Duodenal mucosa (tissue), 2 donors: ENCODE results near the gene FXYD4.

Experiments used
- H3K27ac ChIP-seq: one replicate; pipeline ENCODE4 v1.7.0; 2013; ENCODE audit warnings: low read depth, low read length
- H3K27me3 ChIP-seq, 2 donors: one replicate each; pipeline ENCODE4 v1.7.0; 2013; ENCODE audit warnings: low read length in 2 of 2, control low read depth in 1 of 2; ENCODE audit not compliant: insufficient read depth in 2 of 2, control insufficient read depth in 1 of 2
- H3K36me3 ChIP-seq, 2 donors: one replicate each; pipeline ENCODE4 v1.7.0; 2013; ENCODE audit warnings: low read length in 2 of 2, control low read depth in 1 of 2; ENCODE audit not compliant: insufficient read depth in 2 of 2, control insufficient read depth in 1 of 2
- H3K4me1 ChIP-seq, 2 donors: one replicate each; pipeline ENCODE4 v1.7.0; 2013; ENCODE audit warnings: low read length in 2 of 2, control low read depth in 1 of 2; ENCODE audit not compliant: insufficient read depth in 2 of 2, control insufficient read depth in 1 of 2
- H3K4me3 ChIP-seq, 2 donors: one replicate each; pipeline ENCODE4 v1.7.0; 2013; ENCODE audit warnings: low read length in 2 of 2, low read depth in 1 of 2
- H3K9ac ChIP-seq, 2 donors: one replicate each; pipeline ENCODE4 v1.7.0; 2013; ENCODE audit warnings: low read length in 2 of 2, low read depth in 1 of 2
- H3K9me3 ChIP-seq, 2 donors: one replicate each; pipeline ENCODE4 v1.7.0; 2013; ENCODE audit warnings: low read length in 2 of 2, control low read depth in 1 of 2; ENCODE audit not compliant: control insufficient read depth in 1 of 2

FXYD4 gene

DNA sequence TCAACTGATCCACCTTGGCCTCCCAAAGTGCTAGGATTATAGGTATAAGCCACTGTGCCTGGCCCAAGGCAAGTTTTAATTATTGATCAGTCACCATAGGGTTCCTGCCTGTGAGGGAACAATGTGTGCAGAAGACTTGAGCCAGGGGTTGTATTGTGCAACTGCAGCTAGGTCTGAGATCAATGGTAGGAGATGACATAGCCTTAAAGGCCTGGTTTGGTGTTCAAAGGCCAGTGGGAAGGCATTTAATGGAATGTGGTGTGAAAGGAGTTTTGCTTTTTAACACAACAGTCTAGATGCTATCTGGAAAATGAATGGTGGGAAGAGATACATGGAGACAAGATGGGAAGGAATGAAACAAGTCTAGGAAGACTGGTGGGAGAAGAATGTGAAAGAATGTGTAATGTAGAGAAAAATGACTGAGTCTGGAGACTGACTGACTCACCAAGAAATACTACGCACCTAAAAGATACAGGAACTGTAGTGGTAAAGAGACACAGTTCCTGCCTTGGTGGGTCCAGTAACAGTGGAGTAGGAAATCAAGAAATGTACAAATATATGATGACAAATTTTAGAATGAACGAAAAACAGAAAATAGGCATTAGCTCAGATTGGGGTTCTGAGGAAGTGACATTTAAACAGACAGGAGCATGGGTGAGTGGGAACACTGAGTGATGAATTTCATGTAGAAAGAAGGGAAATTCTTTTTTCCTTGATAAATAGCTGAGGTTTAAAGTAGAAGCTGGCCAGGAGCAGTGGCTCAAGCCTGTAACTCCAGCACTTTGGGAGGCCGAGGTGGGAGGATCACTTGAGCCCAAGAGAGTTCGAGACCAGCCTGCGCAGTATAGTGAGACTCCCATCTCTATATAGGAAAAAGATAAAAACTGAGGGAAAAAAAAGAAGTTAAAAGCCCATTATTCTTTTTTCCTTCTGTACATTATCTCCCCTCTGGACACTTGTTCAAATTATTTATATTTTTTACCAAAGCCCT, 28.2 kb downstream of the FXYD4 start:
- H3K27ac ChIP-seq: peak overlapping the region; percentile 20
- no peaks in the 10 kb centered on the region for H3K27me3 ChIP-seq
- H3K4me1 ChIP-seq: peaks cover 75 to 80% of the 10 kb centered on the region in 2 donors
- peak overlapping the region in 1 of 2 donors; percentile 41 for H3K4me3 ChIP-seq
- no peaks in the 10 kb centered on the region for H3K9me3 ChIP-seq
- peaks cover 7 to 11% of the 10 kb centered on the region in 2 donors for H3K36me3 ChIP-seq
- H3K9ac ChIP-seq: peak overlapping the region; percentile 48 to 66

DNA sequence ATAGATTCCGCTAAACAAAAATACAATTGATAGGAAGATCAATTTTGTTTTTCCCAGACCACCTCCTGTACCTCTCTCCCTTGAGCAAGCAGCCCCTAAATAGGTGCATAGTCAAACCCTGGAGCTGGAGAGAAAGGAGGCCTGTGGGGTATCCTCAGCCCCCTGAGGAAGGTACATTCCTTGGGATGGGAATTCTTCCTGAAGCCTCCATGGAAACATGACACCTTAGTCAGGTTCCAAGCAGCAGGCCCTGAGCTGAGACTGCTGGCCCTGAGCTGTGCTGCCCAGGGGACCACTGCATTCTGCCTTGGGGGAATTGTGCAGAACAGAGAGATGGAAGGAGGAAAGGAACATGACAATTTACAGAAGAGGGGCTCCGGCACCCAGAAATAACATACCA, 30.2 kb downstream of the FXYD4 start:
- Histone ChIP-seq H3K4me3 (no peak overlapping the region), H3K27ac (no peak overlapping the region), H3K36me3 (peaks cover 0 to 10% of the 10 kb centered on the region in 2 donors), H3K9me3 (no peaks in the 10 kb centered on the region), H3K27me3 (no peaks in the 10 kb centered on the region), H3K9ac (peak overlapping the region in 1 of 2 donors; percentile 35), H3K4me1 (peaks cover 68 to 81% of the 10 kb centered on the region in 2 donors)

DNA sequence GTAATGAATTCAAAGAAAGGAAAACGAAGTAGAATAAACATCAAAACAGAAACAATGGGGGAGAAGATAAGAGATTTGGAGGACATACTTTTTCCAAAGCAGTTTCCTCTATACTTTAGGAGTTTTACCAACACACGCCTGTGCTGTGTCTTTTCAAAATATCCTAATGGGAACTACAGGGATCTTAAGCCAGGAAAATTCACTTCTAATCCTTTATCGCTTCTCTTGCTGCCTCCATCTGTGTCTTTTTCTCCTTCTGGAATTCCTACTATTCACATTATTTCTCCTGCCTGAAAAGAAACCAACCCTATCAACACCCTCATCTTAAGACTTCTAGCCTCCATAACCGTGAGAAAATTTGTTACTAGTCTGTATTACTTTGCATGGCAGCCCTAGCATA, 30.7 kb downstream of the FXYD4 start:
- H3K9me3 ChIP-seq: no peaks in the 10 kb centered on the region
- no peaks in the 10 kb centered on the region for H3K27me3 ChIP-seq
- no peak overlapping the region for H3K27ac ChIP-seq
- H3K4me3 ChIP-seq: no peak overlapping the region
- peaks cover 0 to 10% of the 10 kb centered on the region in 2 donors for H3K36me3 ChIP-seq
- H3K4me1 ChIP-seq: peaks cover 68 to 81% of the 10 kb centered on the region in 2 donors
- peak overlapping the region in 1 of 2 donors; percentile 22 for H3K9ac ChIP-seq

DNA sequence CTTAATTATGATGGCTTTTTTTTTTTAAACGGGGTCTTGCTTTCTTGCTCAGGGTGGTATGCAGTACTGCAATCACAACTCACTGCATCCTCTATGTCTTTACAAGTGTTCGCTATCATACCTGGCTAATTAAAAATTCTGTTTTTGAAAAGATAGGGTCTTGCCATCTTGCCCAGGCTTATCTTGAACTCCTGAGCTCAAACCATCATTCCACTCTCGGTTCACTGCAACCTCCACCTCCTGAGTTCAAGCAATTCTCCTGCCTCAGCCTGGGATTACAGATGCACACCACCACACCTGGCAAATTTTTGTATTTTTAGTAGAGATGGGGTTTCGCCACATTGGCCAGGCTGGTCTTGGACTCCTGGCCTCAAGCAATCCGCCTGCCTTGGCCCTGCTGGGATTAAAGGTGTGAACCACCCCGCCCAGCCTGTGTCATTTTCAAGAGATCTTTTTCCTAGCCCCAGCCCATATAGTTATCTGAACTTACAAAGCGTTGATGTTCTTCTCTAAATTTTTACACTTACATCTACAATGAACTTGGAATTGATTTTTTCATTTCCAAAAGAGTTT, 31.5 kb downstream of the FXYD4 start:
- Histone ChIP-seq H3K27me3 (no peaks in the 10 kb centered on the region), H3K4me1 (peaks cover 63 to 77% of the 10 kb centered on the region in 2 donors), H3K9me3 (no peaks in the 10 kb centered on the region), H3K4me3 (peak overlapping the region; percentile 25 to 28), H3K36me3 (peaks cover 0 to 10% of the 10 kb centered on the region in 2 donors), H3K9ac (peak overlapping the region in 1 of 2 donors; percentile 22), H3K27ac (no peak overlapping the region)

DNA sequence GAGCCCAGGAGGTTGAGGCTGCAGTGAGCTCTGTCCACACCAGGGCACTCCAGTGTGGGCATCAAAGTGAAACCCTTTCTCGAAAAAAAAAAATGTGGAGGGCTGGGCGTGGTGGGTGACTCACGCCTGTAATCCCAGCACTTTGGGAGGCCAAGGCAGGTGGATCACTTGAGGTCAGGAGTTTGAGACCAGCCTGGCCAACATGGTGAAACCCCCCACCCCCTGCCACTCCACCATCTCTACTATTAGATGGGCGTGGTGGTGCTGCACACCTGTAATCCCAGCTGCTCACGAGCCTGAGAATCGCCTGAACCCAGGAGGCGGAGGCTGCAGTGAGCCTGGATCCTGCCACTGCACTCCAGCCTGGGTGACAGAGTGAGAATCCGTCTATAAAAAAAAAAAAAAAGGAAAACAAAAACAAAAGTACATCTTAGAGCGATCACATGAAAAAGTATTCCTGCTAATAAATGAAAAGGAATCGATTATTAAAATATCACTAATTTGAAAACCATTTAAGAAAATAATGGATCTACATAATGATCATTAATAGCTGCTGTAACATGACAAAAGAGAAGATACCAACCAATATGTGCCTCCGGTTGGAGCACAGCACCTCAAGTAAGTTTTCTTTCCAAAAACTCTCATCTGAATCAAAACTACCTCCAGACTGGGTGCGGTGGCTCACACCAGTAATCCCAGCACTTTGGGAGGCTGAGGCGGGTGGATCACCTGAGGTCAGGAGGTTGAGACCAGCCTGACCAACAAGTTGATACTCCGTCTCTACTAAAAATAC, 32.7 kb downstream of the FXYD4 start:
- Histone ChIP-seq H3K9me3 (no peaks in the 10 kb centered on the region), H3K9ac (peak overlapping the region; percentile 4 to 11), H3K27ac (peak overlapping the region; percentile 1), H3K4me3 (peak overlapping the region; percentile 50 to 88), H3K36me3 (peaks cover 0 to 8% of the 10 kb centered on the region in 2 donors), H3K4me1 (peaks cover 54 to 66% of the 10 kb centered on the region in 2 donors), H3K27me3 (no peaks in the 10 kb centered on the region)

DNA sequence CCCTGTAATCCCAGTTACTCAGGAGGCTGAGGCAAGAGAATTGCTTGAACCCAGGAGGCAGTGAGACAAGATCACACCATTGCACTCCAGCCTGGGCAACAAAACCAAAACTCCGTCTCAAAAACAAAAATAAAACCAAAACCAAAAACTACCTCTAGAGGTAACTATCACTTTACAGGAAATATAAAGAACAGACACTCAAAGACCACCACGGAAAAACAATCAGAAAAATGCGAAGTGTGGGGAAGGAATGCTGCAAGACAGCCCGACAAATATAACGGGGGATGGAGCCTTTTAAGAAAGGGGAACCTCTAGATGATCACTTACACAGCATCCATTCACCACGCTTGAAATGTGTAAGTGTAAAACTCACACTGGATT, 33.3 kb downstream of the FXYD4 start:
- peak overlapping the region; percentile 1 for H3K27ac ChIP-seq
- H3K4me3 ChIP-seq: peak overlapping the region; percentile 50 to 88
- peaks cover 49 to 60% of the 10 kb centered on the region in 2 donors for H3K4me1 ChIP-seq
- peaks cover 0 to 2% of the 10 kb centered on the region in 2 donors for H3K36me3 ChIP-seq
- no peaks in the 10 kb centered on the region for H3K9me3 ChIP-seq
- H3K9ac ChIP-seq: peak overlapping the region; percentile 4 to 11
- H3K27me3 ChIP-seq: no peaks in the 10 kb centered on the region

DNA sequence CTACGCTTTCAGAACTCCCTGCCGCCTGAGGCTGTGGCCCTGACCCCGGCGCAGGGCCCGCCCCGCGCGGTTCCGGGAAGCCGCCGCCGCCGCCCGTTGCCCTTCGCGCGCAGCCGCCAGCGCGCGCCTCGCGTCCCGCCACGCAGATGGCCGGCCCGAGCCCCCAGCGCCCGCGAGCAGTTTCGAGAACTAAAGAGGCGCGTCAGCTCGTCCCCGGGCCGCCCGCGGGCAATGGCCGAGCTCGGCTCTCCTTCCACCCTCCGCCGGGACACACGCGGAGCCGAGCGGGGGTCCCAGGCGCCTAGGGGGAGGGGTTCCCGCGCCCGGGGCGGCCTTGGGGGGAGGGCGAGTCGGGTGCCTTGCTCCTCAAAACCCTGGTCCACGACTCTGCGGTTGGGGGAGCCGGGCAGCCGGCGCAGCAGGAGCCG, 35.7 kb downstream of the FXYD4 start:
- no peaks in the 10 kb centered on the region for H3K27me3 ChIP-seq
- H3K4me1 ChIP-seq: peaks cover 24 to 44% of the 10 kb centered on the region in 2 donors
- H3K9me3 ChIP-seq: no peaks in the 10 kb centered on the region
- H3K27ac ChIP-seq: peak overlapping the region; percentile 99
- no peaks in the 10 kb centered on the region for H3K36me3 ChIP-seq
- peak overlapping the region; percentile 88 to 97 for H3K4me3 ChIP-seq
- H3K9ac ChIP-seq: peak overlapping the region; percentile 76 to 99

DNA sequence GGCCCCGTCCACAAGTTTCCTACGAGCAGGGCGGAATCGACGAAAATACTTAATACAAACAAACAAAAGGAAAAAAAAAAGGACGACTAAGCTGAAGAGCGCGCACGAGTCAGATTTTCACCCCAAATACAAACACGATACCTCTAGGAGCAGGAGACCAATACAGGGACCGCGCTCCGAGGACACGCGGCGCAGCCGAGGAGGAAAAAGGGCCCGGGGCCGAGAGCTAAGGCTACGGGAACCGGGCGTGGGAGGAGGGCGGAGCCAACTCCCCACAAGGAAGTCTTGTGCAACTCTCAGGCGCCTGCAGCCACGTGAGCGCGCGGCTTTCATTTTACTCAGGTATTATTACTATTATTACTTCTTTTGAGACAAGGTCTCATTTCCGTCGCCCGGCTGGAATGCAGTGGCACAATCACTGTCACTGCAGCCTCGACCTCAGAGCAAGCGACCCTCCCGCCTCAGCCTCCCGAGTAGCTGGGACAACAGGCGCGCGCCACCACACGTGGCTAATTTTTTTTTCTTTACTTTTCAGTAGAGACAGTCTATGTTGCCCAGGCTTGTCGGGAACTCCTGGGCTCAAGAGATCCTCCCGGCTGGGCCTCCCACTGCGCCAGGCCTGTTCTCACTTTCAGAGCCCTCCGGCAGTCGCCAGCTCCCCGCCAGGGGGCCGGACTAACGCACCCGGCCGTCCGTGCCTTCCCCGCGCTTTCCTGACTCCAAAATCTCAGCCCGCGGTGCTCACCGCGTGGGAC, 36.3 kb downstream of the FXYD4 start:
- Histone ChIP-seq H3K9ac (peak overlapping the region; percentile 76 to 99), H3K4me3 (peak overlapping the region; percentile 88 to 97), H3K4me1 (peaks cover 19 to 38% of the 10 kb centered on the region in 2 donors), H3K9me3 (no peaks in the 10 kb centered on the region), H3K36me3 (no peaks in the 10 kb centered on the region), H3K27me3 (no peaks in the 10 kb centered on the region), H3K27ac (peak overlapping the region; percentile 99)

DNA sequence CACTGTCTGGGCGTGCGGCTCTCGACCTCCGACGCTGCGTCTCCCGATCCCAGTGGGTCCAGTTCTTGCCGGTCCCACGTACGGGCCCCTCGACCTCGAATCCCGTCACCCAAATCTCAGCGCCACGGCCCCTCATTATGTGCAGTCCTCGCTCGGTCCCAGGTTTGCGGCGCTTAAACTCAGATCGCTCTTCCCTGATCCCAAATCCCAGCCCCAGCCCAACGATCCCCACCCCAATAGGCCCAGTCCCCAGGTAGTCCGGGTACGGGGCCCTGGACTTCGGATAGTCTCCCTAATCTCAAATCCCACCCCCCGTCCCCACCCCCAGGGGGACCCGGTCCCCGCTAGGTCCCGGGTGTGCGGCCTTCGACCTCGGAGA, 36.9 kb downstream of the FXYD4 start:
- H3K27me3 ChIP-seq: no peaks in the 10 kb centered on the region
- H3K4me1 ChIP-seq: peaks cover 13 to 32% of the 10 kb centered on the region in 2 donors
- peak overlapping the region; percentile 76 to 99 for H3K9ac ChIP-seq
- H3K36me3 ChIP-seq: no peaks in the 10 kb centered on the region
- peak overlapping the region; percentile 88 to 97 for H3K4me3 ChIP-seq
- no peaks in the 10 kb centered on the region for H3K9me3 ChIP-seq
- peak overlapping the region; percentile 99 for H3K27ac ChIP-seq
